MM.1S (cell line): Measurements from ENCODE around the gene SLC9A2.

Experiments
- DNase-seq: peaks from one replicate; pipeline ENCODE4 v3.0.0-alpha.2; 2015
- H2AFZ ChIP-seq: fragments of 300-600 bp; sonication (generic); 2 replicates; pipeline ENCODE4 v1.6.0; 2016; ENCODE audit warnings: antibody characterized with exemption, low read length
- H3F3A ChIP-seq: fragments of 300-600 bp; sonication (generic); 2 replicates; pipeline ENCODE4 v1.6.1; 2016; ENCODE audit warnings: mild to moderate bottlenecking, antibody characterized with exemption, low read length, moderate library complexity, mixed read lengths; ENCODE audit not compliant: insufficient read depth
- H3K27ac ChIP-seq: fragments of 300-600 bp; sonication (generic); 2 replicates; pipeline ENCODE4 v1.5.1; 2016; ENCODE audit warnings: mild to moderate bottlenecking, low read length
- H3K27me3 ChIP-seq: fragments of 300-600 bp; sonication (generic); replicated peaks from 2 replicates; pipeline ENCODE4 v1.6.0; 2016; ENCODE audit warnings: low read length; ENCODE audit not compliant: insufficient read depth
- H3K36me3 ChIP-seq: fragments of 300-600 bp; sonication (generic); replicated peaks from 2 replicates; pipeline ENCODE4 v1.6.1; 2016; ENCODE audit warnings: mild to moderate bottlenecking, low read length, mixed read lengths; ENCODE audit not compliant: insufficient read depth
- H3K4me1 ChIP-seq: fragments of 300-600 bp; sonication (generic); 2 replicates; pipeline ENCODE4 v1.6.1; 2016; ENCODE audit warnings: low read length, mixed read lengths
- H3K4me2 ChIP-seq: fragments of 300-600 bp; sonication (generic); 2 replicates; pipeline ENCODE4 v1.6.0; 2016; ENCODE audit warnings: low read depth, low read length
- H3K4me3 ChIP-seq: fragments of 300-600 bp; sonication (generic); 2 replicates; pipeline ENCODE4 v1.5.1; 2016; ENCODE audit warnings: low read length, mixed read lengths
- H3K79me2 ChIP-seq: fragments of 300-600 bp; sonication (generic); 2 replicates; pipeline ENCODE4 v1.6.1; 2016; ENCODE audit warnings: mixed run types, low read length, mixed read lengths
- H3K9ac ChIP-seq: fragments of 300-600 bp; sonication (generic); 2 replicates; pipeline ENCODE4 v1.6.1; 2016; ENCODE audit warnings: low read length, mixed read lengths
- H3K9me2 ChIP-seq: fragments of 300-600 bp; sonication (generic); replicated peaks from 2 replicates; pipeline ENCODE4 v1.6.1; 2016; ENCODE audit warnings: mild to moderate bottlenecking, low read length, mixed read lengths; ENCODE audit not compliant: insufficient read depth
- H3K9me3 ChIP-seq: fragments of 300-600 bp; sonication (generic); replicated peaks from 2 replicates; pipeline ENCODE4 v1.6.1; 2016; ENCODE audit warnings: mild to moderate bottlenecking, low read length, mixed read lengths; ENCODE audit not compliant: insufficient read depth
- H4K20me1 ChIP-seq: fragments of 300-600 bp; sonication (generic); 2 replicates; pipeline ENCODE4 v1.6.1; 2016; ENCODE audit warnings: mild to moderate bottlenecking, low read length, moderate library complexity, mixed read lengths; ENCODE audit not compliant: insufficient read depth
- CTCF ChIP-seq: fragments of 300-600 bp; sonication (generic); IDR thresholded peaks from 2 replicates; pipeline ENCODE4 v1.5.1; 2016; ENCODE audit warnings: antibody characterized with exemption, low read length, mixed read lengths
- EZH2 ChIP-seq: fragments of 300-600 bp; sonication (generic); optimal IDR thresholded peaks from 2 replicates; pipeline ENCODE3; 2017; ENCODE audit warnings: low read depth, mild to moderate bottlenecking, antibody characterized with exemption, low read length, mixed read lengths
- EZH2phosphoT487 ChIP-seq: fragments of 300-600 bp; sonication (generic); IDR thresholded peaks from 2 replicates; pipeline ENCODE4 v1.6.1; 2018; ENCODE audit warnings: antibody characterized with exemption, low read length

SLC9A2 gene

GRCh38 chr2:102581911-102582310, 37.4 kb upstream of the SLC9A2 start:
- Histone ChIP-seq H3K27ac (no peak overlapping the region), H2AFZ (peak overlapping the region; percentile 40), H3K9me3 (no peaks in the 10 kb centered on the region), H3K4me2 (peak overlapping the region; percentile 15; the same call in 1 of the 2 replicates), H3K79me2 (no peaks in the 10 kb centered on the region), H3F3A (no peaks in the 10 kb centered on the region), H3K9ac (no peak overlapping the region), H4K20me1 (no peaks in the 10 kb centered on the region), H3K4me3 (no peak overlapping the region), H3K4me1 (no peaks in the 10 kb centered on the region), H3K9me2 (no peaks in the 10 kb centered on the region), H3K36me3 (no peaks in the 10 kb centered on the region), H3K27me3 (no peaks in the 10 kb centered on the region)
- TF ChIP-seq EZH2: no peak
- no peak for TF ChIP-seq EZH2phosphoT487
- TF ChIP-seq CTCF: no peak
- no peak for DNase-seq

GRCh38 chr2:102582845-102583244, 36.5 kb upstream of the SLC9A2 start:
- Histone ChIP-seq H3K4me2 (no peak overlapping the region), H3K4me1 (no peaks in the 10 kb centered on the region), H3F3A (no peaks in the 10 kb centered on the region), H3K9me2 (no peaks in the 10 kb centered on the region), H3K27me3 (no peaks in the 10 kb centered on the region), H3K4me3 (no peak overlapping the region), H3K79me2 (no peaks in the 10 kb centered on the region), H3K9me3 (no peaks in the 10 kb centered on the region), H3K27ac (no peak overlapping the region), H3K9ac (no peak overlapping the region), H4K20me1 (no peaks in the 10 kb centered on the region), H2AFZ (no peak overlapping the region), H3K36me3 (no peaks in the 10 kb centered on the region)
- TF ChIP-seq EZH2phosphoT487 (no peak), CTCF (no peak), EZH2 (no peak)
- no peak for DNase-seq

GRCh38 chr2:102585847-102586404, 33.4 kb upstream of the SLC9A2 start:
- H3K27ac ChIP-seq: no peak overlapping the region

More at GRCh38 chr2:102585847-102586404, 33.4 kb upstream of the SLC9A2 start:
- H3K27me3 ChIP-seq: no peaks in the 10 kb centered on the region
- H3K79me2 ChIP-seq: no peaks in the 10 kb centered on the region
- H3K4me2 ChIP-seq: no peak overlapping the region
- H3K9ac ChIP-seq: no peak overlapping the region
- H3K9me2 ChIP-seq: no peaks in the 10 kb centered on the region
- H3K9me3 ChIP-seq: no peaks in the 10 kb centered on the region
- H3K36me3 ChIP-seq: no peaks in the 10 kb centered on the region
- no peaks in the 10 kb centered on the region for H4K20me1 ChIP-seq
- H3F3A ChIP-seq: no peaks in the 10 kb centered on the region
- no peak overlapping the region for H2AFZ ChIP-seq
- DNase-seq: no peak
- no peak for TF ChIP-seq EZH2
- TF ChIP-seq EZH2phosphoT487: no peak
- TF ChIP-seq CTCF: no peak
- no peak overlapping the region for H3K4me3 ChIP-seq
- no peaks in the 10 kb centered on the region for H3K4me1 ChIP-seq
